Chondrocyte (in vitro differentiated cells): ENCODE data around the gene TP53BP1. TPM values are rescaled to one million over a fixed set of nuclear protein-coding genes. Genes with fewer than 3 reads are reported as not detected.

ENCODE experiments used
- DNase-seq: peaks from one replicate; pipeline ENCODE4 v3.0.0; 2021; ENCODE audit warnings: mixed read lengths, low spot score
- H3K27ac Mint-ChIP-seq: one replicate; pipeline ENCODE4 v1.8.0; 2021; ENCODE audit warnings: mild to moderate bottlenecking, moderate library complexity, mixed read lengths; ENCODE audit not compliant: unreplicated experiment
- H3K27me3 Mint-ChIP-seq: 2 replicates; pipeline ENCODE4 v1.8.0; 2021; ENCODE audit warnings: low read depth, mixed read lengths
- H3K36me3 Mint-ChIP-seq: 2 replicates; pipeline ENCODE4 v1.8.0; 2021; ENCODE audit warnings: low read depth, mixed read lengths
- H3K4me1 Mint-ChIP-seq: 2 replicates; pipeline ENCODE4 v1.8.0; 2021; ENCODE audit warnings: low read depth, mild to moderate bottlenecking, mixed read lengths
- H3K4me3 Mint-ChIP-seq: one replicate; pipeline ENCODE4 v1.8.0; 2021; ENCODE audit warnings: mild to moderate bottlenecking, moderate library complexity, mixed read lengths; ENCODE audit not compliant: unreplicated experiment
- H3K9me3 Mint-ChIP-seq: 2 replicates; pipeline ENCODE4 v1.8.0; 2021; ENCODE audit warnings: low read depth, mixed read lengths
- total RNA-seq: library from RNA; stranded (reverse); gene quantifications from 3 replicates; pipeline ENCODE4 v1.2.1, GENCODE V29; 2021
- TF ChIP-seq, protein P1 (sequence below): fragments of 200-600 bp; sonication (generic); IDR thresholded peaks from 2 replicates; pipeline ENCODE4 v1.5.0; 2021; ENCODE audit warnings: antibody characterized with exemption, mild to moderate bottlenecking, moderate library complexity

Gene TP53BP1
- total RNA-seq, 1 donor from 2014 or later, result 45.6 TPM

DNA sequence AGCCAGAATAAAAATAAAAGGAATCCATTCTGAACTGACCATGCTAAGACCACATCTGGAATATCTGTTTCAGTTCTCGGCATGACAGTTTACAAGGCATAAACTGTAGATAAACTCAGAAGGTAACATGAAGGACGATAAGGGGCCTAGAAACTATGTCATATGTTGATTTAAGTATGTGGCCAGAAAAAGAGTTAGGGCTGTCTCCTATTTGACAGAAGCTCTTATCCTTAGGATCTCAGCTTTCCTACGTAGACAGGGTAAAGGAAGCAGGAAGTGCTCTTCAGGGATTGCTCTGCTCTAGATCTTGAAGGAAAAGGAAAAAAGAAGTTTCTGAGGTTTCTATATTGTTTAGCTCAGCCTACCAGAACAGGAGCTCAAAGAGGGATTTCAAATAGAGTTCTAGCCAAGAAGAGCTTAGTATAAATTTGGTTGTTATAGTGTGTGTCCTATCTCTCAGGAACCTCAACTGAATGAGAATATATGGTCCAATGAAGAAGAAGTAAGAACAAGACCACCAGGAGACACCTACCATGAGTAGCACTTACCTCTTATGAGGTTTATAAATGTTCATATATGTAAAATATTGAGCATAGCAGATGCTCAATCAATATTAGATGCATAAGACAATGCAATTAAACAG lies 59.2 kb downstream of the TP53BP1 start:
- Mint-ChIP-seq H3K36me3 (peaks cover 19% of the 10 kb centered on the region), H3K27ac (peak overlapping the region; percentile 39)
- DNase-seq, result no peak

DNA sequence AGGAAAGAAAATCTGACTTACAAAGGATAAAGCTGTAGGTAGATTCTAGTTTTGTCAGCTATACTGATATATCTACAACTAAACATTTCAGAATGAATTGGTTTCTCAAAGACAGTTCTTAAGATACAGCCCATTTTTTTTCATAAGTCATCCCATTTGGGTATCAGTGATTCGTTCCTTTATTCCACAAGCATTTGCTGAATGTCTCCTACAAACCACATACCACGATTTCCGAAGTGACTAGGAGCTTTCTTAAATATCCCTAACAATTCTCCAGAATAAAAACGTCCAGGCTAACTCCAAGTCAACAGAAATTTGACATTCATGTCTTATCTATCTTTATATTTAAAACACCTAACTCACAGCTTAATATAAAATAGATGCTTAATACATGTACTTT lies 59.8 kb downstream of the TP53BP1 start:
- no peak overlapping the region for H3K27ac Mint-ChIP-seq
- no peak for DNase-seq

More for the DNA sequence above, 59.2 kb downstream of the TP53BP1 start:
- TF ChIP-seq, protein P1, sequence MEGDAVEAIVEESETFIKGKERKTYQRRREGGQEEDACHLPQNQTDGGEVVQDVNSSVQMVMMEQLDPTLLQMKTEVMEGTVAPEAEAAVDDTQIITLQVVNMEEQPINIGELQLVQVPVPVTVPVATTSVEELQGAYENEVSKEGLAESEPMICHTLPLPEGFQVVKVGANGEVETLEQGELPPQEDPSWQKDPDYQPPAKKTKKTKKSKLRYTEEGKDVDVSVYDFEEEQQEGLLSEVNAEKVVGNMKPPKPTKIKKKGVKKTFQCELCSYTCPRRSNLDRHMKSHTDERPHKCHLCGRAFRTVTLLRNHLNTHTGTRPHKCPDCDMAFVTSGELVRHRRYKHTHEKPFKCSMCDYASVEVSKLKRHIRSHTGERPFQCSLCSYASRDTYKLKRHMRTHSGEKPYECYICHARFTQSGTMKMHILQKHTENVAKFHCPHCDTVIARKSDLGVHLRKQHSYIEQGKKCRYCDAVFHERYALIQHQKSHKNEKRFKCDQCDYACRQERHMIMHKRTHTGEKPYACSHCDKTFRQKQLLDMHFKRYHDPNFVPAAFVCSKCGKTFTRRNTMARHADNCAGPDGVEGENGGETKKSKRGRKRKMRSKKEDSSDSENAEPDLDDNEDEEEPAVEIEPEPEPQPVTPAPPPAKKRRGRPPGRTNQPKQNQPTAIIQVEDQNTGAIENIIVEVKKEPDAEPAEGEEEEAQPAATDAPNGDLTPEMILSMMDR, result no peak
- no peaks in the 10 kb centered on the region for H3K9me3 Mint-ChIP-seq
- H3K4me3 Mint-ChIP-seq, result no peak overlapping the region
- no peaks in the 10 kb centered on the region for H3K4me1 Mint-ChIP-seq
- no peaks in the 10 kb centered on the region for H3K27me3 Mint-ChIP-seq

DNA sequence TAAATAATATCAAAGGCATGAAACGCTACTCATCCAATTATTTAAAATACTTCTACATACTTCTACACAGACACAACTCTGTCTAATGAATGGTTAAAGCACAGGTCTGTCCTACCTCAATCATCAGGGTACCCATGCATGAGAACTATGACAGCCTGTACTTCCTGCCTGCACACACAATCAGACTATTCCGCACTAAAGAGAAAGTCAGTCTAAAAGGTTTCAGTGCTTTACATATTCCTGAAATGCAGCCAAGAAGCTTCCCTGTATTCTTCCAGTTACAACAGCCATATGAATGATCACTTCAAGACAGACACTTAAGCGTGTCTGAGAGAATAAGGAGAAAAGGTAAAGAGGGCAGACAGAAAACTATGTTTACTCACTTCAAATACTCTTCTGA lies 63.3 kb downstream of the TP53BP1 start:
- Mint-ChIP-seq H3K4me1 (no peaks in the 10 kb centered on the region), H3K9me3 (no peaks in the 10 kb centered on the region), H3K27ac (no peak overlapping the region), H3K36me3 (peaks cover 31% of the 10 kb centered on the region), H3K27me3 (no peaks in the 10 kb centered on the region), H3K4me3 (no peak overlapping the region)
- TF ChIP-seq, protein P1, result no peak
- no peak for DNase-seq

More for the DNA sequence above, 59.8 kb downstream of the TP53BP1 start:
- H3K4me3 Mint-ChIP-seq, result no peak overlapping the region
- H3K27me3 Mint-ChIP-seq, result no peaks in the 10 kb centered on the region
- TF ChIP-seq, protein P1, result no peak
- no peaks in the 10 kb centered on the region for H3K4me1 Mint-ChIP-seq
- peaks cover 19% of the 10 kb centered on the region for H3K36me3 Mint-ChIP-seq
- no peaks in the 10 kb centered on the region for H3K9me3 Mint-ChIP-seq

DNA sequence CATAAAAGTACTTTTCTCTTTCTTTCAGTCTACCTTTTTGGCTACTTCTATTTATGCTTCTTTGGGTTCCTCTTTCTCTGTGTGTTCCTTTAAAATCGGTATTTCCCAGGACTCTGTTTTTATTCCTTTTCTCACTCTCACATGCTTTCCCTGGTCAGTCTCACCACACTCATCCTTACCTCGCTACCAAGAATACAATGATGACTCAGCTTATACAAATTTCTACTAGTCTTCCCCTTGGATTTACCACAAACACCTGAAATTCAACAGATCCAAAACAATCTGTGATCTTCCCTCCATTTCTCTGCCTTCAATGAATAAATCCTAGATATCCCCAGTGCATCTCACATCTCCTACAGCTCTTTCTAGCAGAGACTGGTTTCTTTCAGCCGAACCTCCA lies 69.2 kb downstream of the TP53BP1 start:
- Mint-ChIP-seq H3K27ac (peak overlapping the region; percentile 50), H3K4me1 (peaks cover 6% of the 10 kb centered on the region), H3K36me3 (peaks cover 45% of the 10 kb centered on the region), H3K27me3 (no peaks in the 10 kb centered on the region), H3K4me3 (no peak overlapping the region), H3K9me3 (no peaks in the 10 kb centered on the region)
- TF ChIP-seq, protein P1, result no peak
- no peak for DNase-seq

DNA sequence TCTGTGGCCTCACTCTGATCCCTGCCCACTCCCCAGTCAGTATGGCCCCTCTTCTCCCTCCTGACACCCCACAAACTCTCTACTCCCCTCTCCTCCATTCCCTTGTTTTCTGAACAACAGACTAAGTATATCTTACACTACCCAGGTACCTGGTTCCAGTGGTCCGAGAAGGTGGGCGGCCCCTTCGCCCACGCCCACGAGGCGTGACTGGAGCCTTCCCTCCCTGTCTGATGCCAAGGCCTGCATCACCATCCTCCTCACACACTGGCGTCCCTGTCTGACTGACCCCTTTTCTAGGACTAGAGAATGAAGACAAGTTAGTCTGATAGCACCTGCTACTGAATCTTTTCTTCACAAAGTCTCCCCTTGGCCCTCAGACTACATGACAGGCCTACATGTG lies 72.1 kb downstream of the TP53BP1 start:
- H3K27me3 Mint-ChIP-seq, result no peaks in the 10 kb centered on the region

More for the DNA sequence above, 72.1 kb downstream of the TP53BP1 start:
- TF ChIP-seq, protein P1, result no peak
- Mint-ChIP-seq H3K36me3 (peaks cover 45% of the 10 kb centered on the region), H3K4me1 (peaks cover 6% of the 10 kb centered on the region), H3K27ac (no peak overlapping the region), H3K4me3 (no peak overlapping the region), H3K9me3 (no peaks in the 10 kb centered on the region)
- no peak for DNase-seq
